Prostate gland (tissue), 2 donors: ENCODE results near the gene PTPRJ.

Source experiments
- POLR2A ChIP-seq: fragments of 450-650 bp; IDR thresholded peaks from one replicate; pipeline ENCODE4 v1.6.1; 2016; ENCODE audit warnings: antibody characterized with exemption, mild to moderate bottlenecking
- TF ChIP-seq, protein P1 (sequence below), 4 experiments: fragments of 200-600 bp in 2 of 4; fragments of 450-650 bp in 2 of 4; sonication (generic) in 2 of 4; IDR thresholded peaks; 1 replicate in 3 of 4; 2 replicates in 1 of 4; pipeline ENCODE4 v1.5.1; 2016 to 2019; ENCODE audit warnings: antibody characterized with exemption in 4 of 4, mild to moderate bottlenecking in 2 of 4, moderate library complexity in 2 of 4

DNA sequence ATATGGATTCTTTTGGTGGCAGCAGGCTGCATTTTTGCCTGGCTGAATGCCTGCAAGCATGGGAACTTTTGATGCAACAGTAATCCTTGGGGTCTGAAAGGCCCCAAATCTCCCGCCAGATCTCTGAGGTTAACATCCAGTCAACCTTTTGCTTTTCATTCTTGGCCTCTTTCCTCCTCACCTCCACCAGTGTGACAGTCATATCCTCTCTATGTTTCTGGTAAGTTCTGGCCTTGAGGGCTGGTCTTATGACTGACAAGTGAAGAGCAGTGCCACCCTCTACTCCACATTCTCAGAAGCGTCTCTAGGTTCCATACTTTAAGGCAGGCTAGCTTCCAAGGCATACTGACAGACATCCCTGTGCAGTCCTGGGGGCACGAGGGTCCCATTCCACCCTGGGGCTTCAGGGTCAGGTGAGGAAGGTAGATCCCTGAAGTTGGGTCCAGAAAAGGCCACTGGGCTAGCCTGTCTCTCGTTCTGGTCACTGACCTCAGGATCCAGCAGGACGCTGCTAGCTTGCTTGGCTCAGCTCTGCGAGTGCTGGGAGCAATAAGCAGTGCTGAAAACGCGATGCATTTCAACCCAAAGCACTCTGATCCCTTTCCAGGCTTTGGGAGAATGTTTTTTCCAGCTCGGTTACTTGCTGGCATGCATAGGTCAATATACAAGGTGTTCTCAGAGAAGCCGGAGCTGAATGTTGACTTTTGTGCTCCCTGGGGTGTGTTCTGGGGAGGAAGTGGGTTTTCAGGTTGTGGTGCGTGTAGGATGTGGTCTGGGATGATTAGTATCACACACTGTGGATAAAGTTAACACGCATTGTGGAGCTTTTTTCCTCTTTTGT is 75.2 kb downstream of the PTPRJ start:
- TF ChIP-seq, protein P1, sequence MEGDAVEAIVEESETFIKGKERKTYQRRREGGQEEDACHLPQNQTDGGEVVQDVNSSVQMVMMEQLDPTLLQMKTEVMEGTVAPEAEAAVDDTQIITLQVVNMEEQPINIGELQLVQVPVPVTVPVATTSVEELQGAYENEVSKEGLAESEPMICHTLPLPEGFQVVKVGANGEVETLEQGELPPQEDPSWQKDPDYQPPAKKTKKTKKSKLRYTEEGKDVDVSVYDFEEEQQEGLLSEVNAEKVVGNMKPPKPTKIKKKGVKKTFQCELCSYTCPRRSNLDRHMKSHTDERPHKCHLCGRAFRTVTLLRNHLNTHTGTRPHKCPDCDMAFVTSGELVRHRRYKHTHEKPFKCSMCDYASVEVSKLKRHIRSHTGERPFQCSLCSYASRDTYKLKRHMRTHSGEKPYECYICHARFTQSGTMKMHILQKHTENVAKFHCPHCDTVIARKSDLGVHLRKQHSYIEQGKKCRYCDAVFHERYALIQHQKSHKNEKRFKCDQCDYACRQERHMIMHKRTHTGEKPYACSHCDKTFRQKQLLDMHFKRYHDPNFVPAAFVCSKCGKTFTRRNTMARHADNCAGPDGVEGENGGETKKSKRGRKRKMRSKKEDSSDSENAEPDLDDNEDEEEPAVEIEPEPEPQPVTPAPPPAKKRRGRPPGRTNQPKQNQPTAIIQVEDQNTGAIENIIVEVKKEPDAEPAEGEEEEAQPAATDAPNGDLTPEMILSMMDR (IDR thresholded peaks at IDR 0.05), result no peak
- no peak for TF ChIP-seq POLR2A
